Measurements from ENCODE around the gene KIF25.

Gene KIF25

GRCh38 chr6:167997642-167998041, at the start of gene KIF25:
Gene KIF25 (plus strand): TSS chr6:167997671. CDS start chr6:168029586, 31,915 bp downstream.
- in situ Hi-C loops (cut with MboI; ENCODE audit: low sequenced_read_pairs), result no loop called here

GRCh38 chr6:167947716-167948115, 49.8 kb upstream of the KIF25 start:
- in situ Hi-C loops (cut with MboI; ENCODE audit: low sequenced_read_pairs), result no loop called here

- in situ Hi-C loops (cut with MboI; ENCODE audit: low sequenced_read_pairs), result no loop called here
Measured at GRCh38 chr6:167948716-167949115, 48.8 kb upstream of the KIF25 start.

GRCh38 chr6:167949121-167949684, 48.3 kb upstream of the KIF25 start:
- in situ Hi-C loops (cut with MboI; ENCODE audit: low sequenced_read_pairs), result no loop called here

GRCh38 chr6:167951781-167952511, 45.5 kb upstream of the KIF25 start:
- in situ Hi-C loops (cut with MboI; ENCODE audit: low sequenced_read_pairs), result no loop called here

- in situ Hi-C loops (cut with MboI; ENCODE audit: low sequenced_read_pairs), result no loop called here
Measured at GRCh38 chr6:167952512-167952859, 45.0 kb upstream of the KIF25 start.

GRCh38 chr6:167953551-167953950, 43.9 kb upstream of the KIF25 start:
- in situ Hi-C loops (cut with MboI; ENCODE audit: low sequenced_read_pairs), result no loop called here

- in situ Hi-C loops (cut with MboI; ENCODE audit: low sequenced_read_pairs), result no loop called here
Measured at GRCh38 chr6:167954151-167954550, 43.3 kb upstream of the KIF25 start.

- in situ Hi-C loops (cut with MboI; ENCODE audit: low sequenced_read_pairs), result no loop called here
Measured at GRCh38 chr6:167956491-167956890, 41.0 kb upstream of the KIF25 start.

GRCh38 chr6:167956983-167957492, 40.4 kb upstream of the KIF25 start:
- in situ Hi-C loops (cut with MboI; ENCODE audit: low sequenced_read_pairs), result no loop called here

- in situ Hi-C loops (cut with MboI; ENCODE audit: low sequenced_read_pairs), result no loop called here
Measured at GRCh38 chr6:167957626-167958025, 39.8 kb upstream of the KIF25 start.

- in situ Hi-C loops (cut with MboI; ENCODE audit: low sequenced_read_pairs), result no loop called here
Measured at GRCh38 chr6:167960579-167960978, 36.9 kb upstream of the KIF25 start.

- in situ Hi-C loops (cut with MboI; ENCODE audit: low sequenced_read_pairs), result no loop called here
Measured at GRCh38 chr6:167962711-167963110, 34.8 kb upstream of the KIF25 start.

- in situ Hi-C loops (cut with MboI; ENCODE audit: low sequenced_read_pairs), result no loop called here
Measured at GRCh38 chr6:167963589-167964057, 33.8 kb upstream of the KIF25 start.

- in situ Hi-C loops (cut with MboI; ENCODE audit: low sequenced_read_pairs), result no loop called here
Measured at GRCh38 chr6:167965592-167966539, 31.6 kb upstream of the KIF25 start.

GRCh38 chr6:167966540-167966905, 30.9 kb upstream of the KIF25 start:
- in situ Hi-C loops (cut with MboI; ENCODE audit: low sequenced_read_pairs), result no loop called here

- in situ Hi-C loops (cut with MboI; ENCODE audit: low sequenced_read_pairs), result no loop called here
Measured at GRCh38 chr6:167968091-167968490, 29.4 kb upstream of the KIF25 start.

- in situ Hi-C loops (cut with MboI; ENCODE audit: low sequenced_read_pairs), result no loop called here
Measured at GRCh38 chr6:167970230-167970629, 27.2 kb upstream of the KIF25 start.

GRCh38 chr6:167972193-167972592, 25.3 kb upstream of the KIF25 start:
- in situ Hi-C loops (cut with MboI; ENCODE audit: low sequenced_read_pairs), result no loop called here

- in situ Hi-C loops (cut with MboI; ENCODE audit: low sequenced_read_pairs), result no loop called here
Measured at GRCh38 chr6:167973148-167973885, 24.2 kb upstream of the KIF25 start.

Measured in HL-60/S4 (cell line).